Measurements from ENCODE around the gene GAS6. TPM values are rescaled to one million over a fixed set of nuclear protein-coding genes. Genes with fewer than 3 reads are reported as not detected.

Gene GAS6
- total and polyA plus RNA-seq, 9 of the 15 experiments (the other 6 are each of a cell fraction or from before 2014, with no cell fraction given), result 0.14 to 9.7 (median 4.7) TPM; not detected in 1

DNA sequence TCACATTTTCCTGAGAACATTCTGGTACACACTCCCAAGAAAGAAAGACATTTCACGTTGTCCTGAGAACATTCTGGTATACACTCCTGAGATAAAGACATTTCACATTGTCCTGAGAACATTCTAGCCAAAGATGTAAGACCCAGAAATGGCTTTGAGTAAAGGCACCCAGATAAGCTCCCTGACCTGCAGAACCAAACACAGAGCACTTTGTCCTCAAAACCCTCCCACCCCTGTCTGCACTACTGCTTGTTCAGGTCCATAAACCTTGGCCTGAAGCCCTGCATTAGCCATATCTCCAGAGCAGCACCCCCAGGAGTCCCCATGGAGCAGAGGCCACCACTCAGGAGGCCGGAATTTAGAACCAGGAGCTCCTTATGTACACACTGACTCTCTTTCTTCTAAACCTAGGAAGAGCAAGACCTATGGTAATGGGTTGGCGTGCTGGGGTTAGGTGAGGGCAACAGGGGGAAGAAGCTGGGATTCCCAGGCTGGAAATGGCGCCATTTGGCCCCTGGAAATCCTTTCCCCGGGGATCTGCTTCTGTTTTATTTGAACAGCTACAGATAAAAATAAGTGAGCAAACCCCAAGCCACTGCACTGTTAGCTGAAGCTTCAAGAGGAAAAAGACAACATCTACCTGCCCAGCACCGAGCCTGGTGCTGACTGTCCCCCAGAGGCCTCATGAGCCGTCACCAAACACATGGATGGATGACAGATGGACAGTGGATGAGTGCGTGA is 13.7 kb downstream of the GAS6 start (continued):
- TF ChIP-seq HOMEZ (CRISPR knock-in tag; IDR thresholded peaks at IDR 0.05) (no peak), ZNF24 (IDR thresholded peaks at IDR 0.05) (no peak), MTA3 (IDR thresholded peaks at IDR 0.05; ENCODE audit: borderline replicate concordance) (no peak), VEZF1 (CRISPR knock-in tag; IDR thresholded peaks at IDR 0.05) (no peak), DNMT1 (IDR thresholded peaks at IDR 0.05) (no peak), TRIM24 (IDR thresholded peaks at IDR 0.05) (no peak), PATZ1 (CRISPR knock-in tag; IDR thresholded peaks at IDR 0.05; ENCODE audit: borderline replicate concordance) (no peak), KDM4B (IDR thresholded peaks at IDR 0.05; ENCODE audit: borderline replicate concordance in 2 of 2, low read depth in 1 of 2) (no peak), ZNF707 (CRISPR knock-in tag; conservative IDR thresholded peaks at IDR 0.05) (no peak)

Data from K562 (cell line).